GM23248 (cell line): Measurements from ENCODE around the gene MED22. TPM values are rescaled to one million over a fixed set of nuclear protein-coding genes. Genes with fewer than 3 reads are reported as not detected.

Source experiments
- DNase-seq: peaks from one replicate; pipeline ENCODE4 v3.0.0-alpha.2; 2015
- H2AFZ ChIP-seq: fragments of 200-600 bp; sonication (generic); 2 replicates; pipeline ENCODE4 v1.6.1; 2016; ENCODE audit warnings: antibody characterized with exemption
- H3F3A ChIP-seq: fragments of 200-600 bp; sonication (generic); 2 replicates; pipeline ENCODE4 v1.6.1; 2016; ENCODE audit warnings: mild to moderate bottlenecking, antibody characterized with exemption, mixed run types; ENCODE audit not compliant: insufficient read depth
- H3K27ac ChIP-seq: fragments of 200-600 bp; sonication (generic); 2 replicates; pipeline ENCODE4 v1.5.1; 2016; ENCODE audit warnings: mild to moderate bottlenecking
- H3K27me3 ChIP-seq: fragments of 200-600 bp; sonication (generic); replicated peaks from 2 replicates; pipeline ENCODE4 v1.6.1; 2016; ENCODE audit warnings: mild to moderate bottlenecking; ENCODE audit not compliant: insufficient read depth
- H3K36me3 ChIP-seq: fragments of 200-600 bp; sonication (generic); 2 replicates; pipeline ENCODE4 v1.6.1; 2016; ENCODE audit warnings: low read depth, mild to moderate bottlenecking
- H3K4me1 ChIP-seq: fragments of 200-600 bp; sonication (generic); 2 replicates; pipeline ENCODE4 v1.6.1; 2016; ENCODE audit warnings: mild to moderate bottlenecking; ENCODE audit not compliant: insufficient read depth
- H3K4me2 ChIP-seq: fragments of 200-600 bp; sonication (generic); one replicate; pipeline ENCODE4 v1.6.1; 2016; ENCODE audit warnings: mild to moderate bottlenecking; ENCODE audit not compliant: unreplicated experiment
- H3K4me3 ChIP-seq: fragments of 200-600 bp; sonication (generic); 2 replicates; pipeline ENCODE4 v1.5.1; 2016; ENCODE audit warnings: mild to moderate bottlenecking
- H3K79me2 ChIP-seq: fragments of 200-600 bp; sonication (generic); 2 replicates; pipeline ENCODE4 v1.6.1; 2016; ENCODE audit warnings: mild to moderate bottlenecking; ENCODE audit not compliant: insufficient read depth
- H3K9ac ChIP-seq: fragments of 200-600 bp; sonication (generic); 2 replicates; pipeline ENCODE4 v1.6.1; 2016; ENCODE audit warnings: mild to moderate bottlenecking
- H3K9me2 ChIP-seq: fragments of 200-600 bp; sonication (generic); 2 replicates; pipeline ENCODE4 v1.6.1; 2016; ENCODE audit warnings: mixed run types, mild to moderate bottlenecking, moderate library complexity; ENCODE audit not compliant: insufficient read depth
- H3K9me3 ChIP-seq: fragments of 200-600 bp; sonication (generic); one replicate; pipeline ENCODE4 v1.6.1; 2017; ENCODE audit warnings: low read depth
- H4K20me1 ChIP-seq: fragments of 200-600 bp; sonication (generic); 2 replicates; pipeline ENCODE4 v1.6.0; 2016; ENCODE audit not compliant: insufficient read depth
- EZH2 ChIP-seq: fragments of 200-600 bp; sonication (generic); IDR thresholded peaks from 2 replicates; pipeline ENCODE4 v1.6.1; 2018; ENCODE audit warnings: antibody characterized with exemption, mild to moderate bottlenecking; ENCODE audit not compliant: insufficient read depth, poor library complexity, severe bottlenecking
- EZH2phosphoT487 ChIP-seq: fragments of 200-600 bp; sonication (generic); IDR thresholded peaks from 2 replicates; pipeline ENCODE4 v1.6.1; 2018; ENCODE audit warnings: antibody characterized with exemption, moderate library complexity, mild to moderate bottlenecking, low read depth; ENCODE audit not compliant: insufficient read depth
- WGBS, 2 experiments: methylation state at CpG; one replicate each; pipeline ENCODE4 v1.1.6; 2015 to 2017; ENCODE audit warnings: low lambda C conversion rate in 2 of 2, low coverage in 1 of 2; ENCODE audit errors: missing lambda C conversion rate in 2 of 2; 5-methylcytosine and 5-hydroxymethylcytosine counted together
- in situ Hi-C: fragments of 300-500 bp; cut with MboI; formaldehyde crosslinking; loops from 2 replicates; pipeline ENCODE4 v1.15.0; 2020
- polyA plus RNA-seq: library from polyadenylated mRNA; unstranded; fragments of >200 nt; fragmentation: Nextera tagmentation; extraction: Ambion mirVana; gene quantifications from 2 replicates; pipeline ENCODE4 v1.2.1, GENCODE V29; 2016
- total RNA-seq: library from RNA; depleted of rRNA; stranded (reverse); fragments of >200 nt; shearing (Covaris generic); gene quantifications from 2 replicates; pipeline ENCODE4 v1.2.3, GENCODE V29; 2014

Gene MED22
- total and polyA plus RNA-seq, 2 experiments from 2014 or later, result 14.1 to 28.6 TPM

DNA sequence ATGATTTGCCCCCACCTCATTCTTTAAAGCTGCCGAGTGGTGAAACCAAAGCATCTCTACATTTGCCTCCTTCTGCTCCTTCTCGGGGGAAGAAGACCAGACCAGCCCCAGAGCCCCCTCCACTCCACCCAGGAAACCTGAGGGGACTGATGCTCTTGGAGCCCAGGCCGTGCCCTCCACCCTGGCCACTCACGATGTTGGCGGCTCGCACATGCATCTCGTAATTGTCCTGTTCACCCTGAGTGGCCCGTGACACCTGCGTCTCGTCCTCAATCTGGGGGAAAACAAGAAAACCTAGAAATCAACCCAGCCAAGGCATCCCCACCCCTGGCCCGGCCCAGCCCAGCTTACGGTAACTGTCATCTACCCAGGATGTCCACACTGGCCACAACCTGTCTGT, 3.0 kb downstream of the MED22 start:
- Histone ChIP-seq H3K36me3 (peaks cover 14% of the 10 kb centered on the region), H2AFZ (no peak overlapping the region), H3K4me1 (peaks cover 13% of the 10 kb centered on the region), H3K9me3 (no peaks in the 10 kb centered on the region), H4K20me1 (no peaks in the 10 kb centered on the region), H3K9me2 (no peaks in the 10 kb centered on the region), H3F3A (peaks cover 14% of the 10 kb centered on the region), H3K27me3 (no peaks in the 10 kb centered on the region), H3K9ac (no peak overlapping the region), H3K4me2 (no peak overlapping the region), H3K4me3 (no peak overlapping the region), H3K27ac (no peak overlapping the region), H3K79me2 (peaks cover 52% of the 10 kb centered on the region)
- 93 to 94% methylated on average over 12 of the region's 12 CpGs for WGBS, 2 experiments
- in situ Hi-C loops, result no loop called here
- no peak for DNase-seq
- TF ChIP-seq EZH2 (no peak), EZH2phosphoT487 (no peak)

DNA sequence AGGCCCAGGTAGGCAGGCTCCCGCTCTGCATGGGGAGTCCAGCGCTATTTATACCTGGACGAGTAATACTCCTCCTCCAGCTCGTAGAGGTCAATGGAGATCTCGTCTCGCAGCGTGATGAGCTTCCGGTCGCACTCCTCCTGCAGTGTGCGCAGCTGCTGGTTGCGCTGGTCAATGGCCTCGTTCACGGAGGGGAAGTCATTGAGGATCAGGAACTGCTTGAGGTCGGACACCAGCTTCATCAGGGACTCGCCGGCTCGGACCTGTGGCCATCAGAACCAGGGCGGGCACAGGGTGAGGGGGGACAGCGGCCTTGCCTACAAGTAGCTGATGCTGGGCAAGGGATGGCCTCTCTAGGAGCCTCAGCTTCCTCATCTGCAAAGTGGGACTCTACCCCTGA, 3.9 kb downstream of the MED22 start:
- in situ Hi-C loops, result no loop called here
- Histone ChIP-seq H3K9me2 (no peaks in the 10 kb centered on the region), H4K20me1 (no peaks in the 10 kb centered on the region), H3F3A (peaks cover 5% of the 10 kb centered on the region), H3K9me3 (no peaks in the 10 kb centered on the region), H3K4me1 (peaks cover 4% of the 10 kb centered on the region; the same call in 1 of the 2 replicates), H3K36me3 (peaks cover 14% of the 10 kb centered on the region), H3K79me2 (peaks cover 43% of the 10 kb centered on the region), H3K27me3 (no peaks in the 10 kb centered on the region), H2AFZ (no peak overlapping the region), H3K4me2 (no peak overlapping the region), H3K4me3 (no peak overlapping the region), H3K27ac (no peak overlapping the region), H3K9ac (no peak overlapping the region)
- no peak for TF ChIP-seq EZH2
- TF ChIP-seq EZH2phosphoT487, result no peak
- DNase-seq, result no peak
- 94 to 98% methylated on average over 19 of the region's 19 CpGs for WGBS, 2 experiments

DNA sequence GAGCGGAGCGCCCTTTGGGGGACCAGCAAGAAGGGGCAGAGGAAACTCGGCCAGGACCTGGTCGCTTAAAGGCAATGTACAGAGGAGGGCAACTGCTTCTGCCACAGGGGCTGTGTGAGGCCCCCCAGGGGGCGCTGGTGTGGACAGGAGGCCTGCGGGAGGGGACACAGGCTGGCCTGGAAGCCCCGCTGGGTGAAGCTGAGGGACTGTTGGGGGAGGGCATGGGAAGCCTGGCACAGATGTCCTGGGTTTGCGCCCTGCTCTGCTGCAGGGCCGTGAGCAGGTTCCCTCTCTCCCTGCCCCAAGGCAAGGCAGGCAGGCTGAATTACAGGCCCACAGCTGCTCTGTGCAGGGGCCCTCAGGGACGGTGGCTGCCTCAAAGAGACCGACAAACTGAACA, 5.4 kb downstream of the MED22 start:
- no peaks in the 10 kb centered on the region for H4K20me1 ChIP-seq
- H3K36me3 ChIP-seq, result peaks cover 14% of the 10 kb centered on the region; the same call in 1 of the 2 replicates
- no peak overlapping the region for H3K4me3 ChIP-seq
- no peak for DNase-seq
- H3K4me2 ChIP-seq, result no peak overlapping the region
- TF ChIP-seq EZH2 (no peak), EZH2phosphoT487 (no peak)
- 92 to 96% methylated on average over 8 to 11 of the region's 11 CpGs for WGBS, 2 experiments
- no peaks in the 10 kb centered on the region for H3K27me3 ChIP-seq
- H3K9me2 ChIP-seq, result no peaks in the 10 kb centered on the region
- in situ Hi-C loops, result no loop called here
- no peak overlapping the region for H3K27ac ChIP-seq
- H2AFZ ChIP-seq, result no peak overlapping the region
- H3K9me3 ChIP-seq, result no peaks in the 10 kb centered on the region
- no peak overlapping the region for H3K9ac ChIP-seq
- H3K4me1 ChIP-seq, result 0 out of 2 replicates have a peak, but pooled peaks cover 4% of the 10 kb centered on the region
- H3F3A ChIP-seq, result peaks cover 7% of the 10 kb centered on the region
- H3K79me2 ChIP-seq, result peaks cover 32% of the 10 kb centered on the region

DNA sequence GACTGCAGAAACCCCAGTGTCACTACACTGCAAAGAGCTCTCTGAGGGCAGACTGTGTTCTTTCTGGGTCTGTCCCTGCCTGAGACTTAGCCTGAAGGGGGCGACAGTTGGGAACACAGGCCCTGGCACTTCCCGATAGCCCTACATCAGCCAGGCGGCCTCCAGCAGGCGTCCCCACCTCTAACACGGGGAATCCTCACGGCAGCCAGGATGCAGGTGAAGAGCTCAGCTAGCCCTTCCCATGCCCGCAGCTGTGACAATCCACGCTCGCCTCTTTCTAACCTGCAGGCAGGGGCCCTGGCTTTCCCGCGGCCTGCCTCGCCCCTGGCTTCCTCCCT, 5.9 kb downstream of the MED22 start:
- 0 out of 2 replicates have a peak, but pooled peaks cover 4% of the 10 kb centered on the region for H3K4me1 ChIP-seq
- H3K4me2 ChIP-seq, result no peak overlapping the region
- peaks cover 28% of the 10 kb centered on the region for H3K79me2 ChIP-seq
- peaks cover 14% of the 10 kb centered on the region; the same call in 1 of the 2 replicates for H3K36me3 ChIP-seq
- H3K9me2 ChIP-seq, result no peaks in the 10 kb centered on the region
- in situ Hi-C loops, result no loop called here
- 78 to 84% methylated on average over 11 to 12 of the region's 12 CpGs for WGBS, 2 experiments
- H3K9ac ChIP-seq, result no peak overlapping the region
- DNase-seq, result no peak
- H3F3A ChIP-seq, result peaks cover 12% of the 10 kb centered on the region
- H2AFZ ChIP-seq, result no peak overlapping the region
- H3K4me3 ChIP-seq, result no peak overlapping the region
- no peaks in the 10 kb centered on the region for H3K9me3 ChIP-seq
- TF ChIP-seq EZH2phosphoT487, result no peak
- no peak for TF ChIP-seq EZH2
- H4K20me1 ChIP-seq, result no peaks in the 10 kb centered on the region
- no peak overlapping the region for H3K27ac ChIP-seq
- no peaks in the 10 kb centered on the region for H3K27me3 ChIP-seq
